ENCODE data around the gene LTA4H.

LTA4H gene

DNA sequence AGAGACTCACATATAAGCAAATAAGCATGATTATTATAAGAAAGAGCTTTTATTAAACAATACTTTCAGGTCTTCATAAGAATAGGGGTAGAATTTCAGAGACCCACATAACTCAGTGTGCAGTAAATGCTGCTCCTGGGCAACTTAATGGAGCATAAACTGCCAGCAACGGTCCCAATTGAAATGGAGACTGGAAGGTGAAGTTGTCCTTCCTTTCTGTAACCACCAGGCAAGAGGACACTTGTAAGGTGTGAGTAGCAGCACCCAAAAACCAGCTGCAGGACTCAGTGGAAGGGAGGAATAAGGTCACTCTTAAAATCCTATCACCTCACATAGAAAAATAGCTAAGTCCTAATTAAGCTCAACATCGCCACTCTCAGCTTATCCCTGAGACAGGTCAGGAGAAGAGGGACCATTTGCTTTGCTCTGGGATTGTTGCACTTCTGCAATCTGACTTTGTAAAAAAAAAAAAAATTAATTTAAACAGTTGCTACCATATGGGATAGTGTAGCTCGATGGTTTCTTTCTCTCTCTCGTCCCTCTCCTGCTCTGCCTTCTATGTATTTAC lies 22.7 kb upstream of the LTA4H start:
- no peak for DNase-seq (ENCODE audit: low read depth, low spot score)

DNA sequence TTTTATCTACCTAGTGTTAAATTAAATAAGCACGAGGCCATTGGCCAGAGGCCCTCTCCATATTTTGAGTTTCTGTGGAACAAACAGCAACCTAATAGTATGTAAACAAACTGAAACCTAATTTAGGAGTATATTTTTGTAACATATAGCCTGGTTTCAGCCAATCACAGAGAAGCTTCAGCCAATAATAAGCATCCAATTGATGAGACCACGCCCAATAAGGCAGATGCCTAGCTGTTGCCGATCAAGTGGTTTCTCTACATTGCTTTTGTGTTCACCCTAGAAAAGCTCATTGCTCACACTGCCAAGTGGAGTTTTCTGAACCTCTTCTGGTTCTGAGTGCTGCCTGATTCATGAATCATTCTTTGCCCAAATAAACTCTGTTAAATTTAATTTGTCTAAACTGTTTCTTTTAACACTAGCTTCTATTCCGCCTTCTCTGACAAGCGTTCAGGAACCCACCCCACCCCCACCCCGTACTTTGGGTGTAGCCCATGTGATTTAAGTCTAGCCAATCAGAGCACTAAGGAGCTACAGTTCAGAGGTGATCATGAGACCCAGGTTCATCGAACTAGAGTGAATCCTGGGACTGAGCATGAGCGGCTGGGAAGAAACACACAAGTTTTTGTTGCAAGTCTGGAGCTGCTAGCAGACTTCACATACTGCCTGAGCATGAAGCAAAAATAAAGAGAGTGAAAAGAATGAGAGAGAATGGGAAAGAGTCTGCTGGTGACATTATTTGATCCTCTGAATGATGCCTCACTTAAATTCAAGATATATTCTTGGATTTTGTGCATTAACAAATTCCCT lies 21.5 kb upstream of the LTA4H start:
- no peak for DNase-seq (ENCODE audit: low read depth, low spot score)

GRCh38 chr12:96054244-96054610 lies 18.8 kb upstream of the LTA4H start:
- DNase-seq (ENCODE audit: low read depth, low spot score) = no peak

DNA sequence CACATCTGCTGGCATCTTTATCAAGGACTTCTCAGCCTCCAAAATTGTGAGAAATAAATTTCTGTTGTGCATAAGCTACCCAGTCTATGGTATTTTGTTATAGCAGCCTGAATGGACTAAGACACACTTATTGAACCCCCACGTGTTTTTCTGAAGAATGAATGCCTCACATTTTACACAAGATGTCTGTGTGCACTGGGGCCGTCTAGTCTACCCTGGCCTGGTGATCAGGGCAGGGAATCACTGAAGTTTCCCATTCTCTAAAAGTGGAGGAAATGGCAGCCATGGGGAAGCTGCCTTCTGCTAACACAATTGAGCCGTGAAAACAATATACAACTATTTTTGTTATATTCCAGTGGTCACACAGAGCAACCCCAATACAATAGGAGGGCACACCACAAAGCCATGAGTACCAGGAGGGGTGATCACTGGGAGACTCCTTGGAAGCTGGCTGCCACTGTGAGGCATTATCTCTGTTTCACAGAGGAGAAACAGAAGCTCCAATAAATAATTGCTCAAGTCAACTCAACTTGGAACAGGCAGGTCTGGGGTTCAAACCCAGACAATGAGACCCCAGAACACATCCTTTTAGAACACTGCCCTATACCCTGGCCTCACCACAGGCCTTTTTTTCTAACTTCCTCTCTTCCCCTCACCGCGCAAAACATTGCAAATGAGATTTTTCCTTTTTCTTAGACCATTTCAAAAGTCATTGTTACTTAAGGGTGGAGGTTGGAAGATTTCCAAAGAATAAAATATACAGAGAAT lies 18.3 kb upstream of the LTA4H start:
- DNase-seq (ENCODE audit: low read depth, low spot score) = no peak

DNA sequence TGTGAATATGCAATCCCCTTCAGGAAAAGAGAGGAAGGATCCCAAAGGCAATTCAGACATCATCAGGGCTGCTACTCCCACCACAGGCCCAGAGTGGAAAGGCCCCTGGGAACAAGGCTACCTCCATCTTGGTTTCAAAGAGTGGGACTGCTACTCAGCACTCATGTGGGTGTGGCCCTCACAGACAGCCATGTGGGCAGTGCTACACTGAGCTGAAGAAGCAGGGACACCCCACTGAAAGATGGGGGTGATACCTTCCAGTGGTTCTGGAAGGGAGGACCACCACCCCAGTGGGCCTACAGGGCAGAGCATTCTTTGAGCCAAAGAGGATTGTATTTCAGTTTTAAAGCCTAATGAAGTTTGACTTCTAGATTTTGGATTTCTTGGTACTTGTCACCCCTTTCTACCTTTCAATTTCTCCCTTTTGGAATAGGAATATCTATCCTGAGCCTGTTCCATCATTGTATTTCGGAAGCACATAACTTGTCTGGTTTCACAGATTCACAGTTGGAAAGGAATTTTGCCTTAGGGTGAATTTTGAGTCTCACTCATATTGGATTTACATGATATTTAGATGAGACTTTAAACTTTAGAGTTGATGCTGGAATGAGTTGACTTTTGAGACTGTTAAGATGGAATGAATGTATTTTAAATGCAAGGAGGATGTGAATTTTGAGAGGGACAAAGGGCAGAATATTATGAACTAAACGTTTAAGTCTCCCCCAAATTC lies 16.5 kb upstream of the LTA4H start:
- no peak for DNase-seq (ENCODE audit: low read depth, low spot score)

- DNase-seq (ENCODE audit: low read depth, low spot score) = no peak
Measured at GRCh38 chr12:96050139-96050538, 14.8 kb upstream of the LTA4H start.

DNA sequence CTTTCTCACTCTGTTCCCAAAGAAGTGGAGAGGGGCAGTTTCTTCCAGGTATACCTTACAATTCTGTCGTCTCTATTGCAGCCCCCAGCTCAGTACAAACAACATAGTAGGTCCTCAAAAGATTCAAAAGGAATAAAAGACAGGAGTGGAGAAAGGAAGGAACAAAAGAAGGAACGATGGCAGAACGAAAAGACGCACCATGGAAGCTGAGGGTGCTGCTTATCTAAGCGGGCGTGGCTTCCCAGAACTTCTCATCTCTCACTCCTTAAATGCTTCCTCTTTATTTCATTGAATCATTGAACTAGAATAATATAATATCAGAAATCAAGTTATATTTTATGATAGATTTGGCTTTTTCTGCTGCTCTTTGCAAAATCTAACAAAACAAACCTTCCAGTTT lies 13.7 kb upstream of the LTA4H start:
- no peak for DNase-seq (ENCODE audit: low read depth, low spot score)

DNA sequence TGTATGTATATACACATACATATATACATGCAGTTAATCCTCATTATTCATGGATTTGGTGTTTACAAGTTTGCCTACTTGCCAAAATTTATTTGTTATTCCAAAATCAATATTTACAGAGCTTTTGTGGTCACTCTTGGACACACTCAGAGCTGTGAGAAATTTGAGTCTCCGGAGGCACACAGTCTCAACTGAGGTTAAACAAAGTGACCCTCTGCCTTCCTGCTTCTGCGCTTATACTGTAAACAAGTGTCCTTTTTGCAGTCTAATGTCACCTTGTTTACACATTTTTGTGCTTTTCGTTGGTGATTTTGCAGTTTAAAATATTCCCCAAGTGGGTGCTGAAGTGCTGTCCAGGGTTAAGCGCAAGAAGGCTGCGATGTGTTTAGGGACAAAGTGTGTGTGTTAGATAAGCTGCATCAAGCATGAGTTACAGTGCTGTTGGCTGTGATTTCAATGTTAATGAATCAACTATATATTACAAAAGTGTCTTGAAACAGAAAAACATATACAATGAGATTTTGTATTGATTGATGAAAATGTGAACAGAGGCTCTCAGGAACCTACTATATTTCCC lies 13.1 kb upstream of the LTA4H start:
- DNase-seq (ENCODE audit: low read depth, low spot score) = no peak

DNA sequence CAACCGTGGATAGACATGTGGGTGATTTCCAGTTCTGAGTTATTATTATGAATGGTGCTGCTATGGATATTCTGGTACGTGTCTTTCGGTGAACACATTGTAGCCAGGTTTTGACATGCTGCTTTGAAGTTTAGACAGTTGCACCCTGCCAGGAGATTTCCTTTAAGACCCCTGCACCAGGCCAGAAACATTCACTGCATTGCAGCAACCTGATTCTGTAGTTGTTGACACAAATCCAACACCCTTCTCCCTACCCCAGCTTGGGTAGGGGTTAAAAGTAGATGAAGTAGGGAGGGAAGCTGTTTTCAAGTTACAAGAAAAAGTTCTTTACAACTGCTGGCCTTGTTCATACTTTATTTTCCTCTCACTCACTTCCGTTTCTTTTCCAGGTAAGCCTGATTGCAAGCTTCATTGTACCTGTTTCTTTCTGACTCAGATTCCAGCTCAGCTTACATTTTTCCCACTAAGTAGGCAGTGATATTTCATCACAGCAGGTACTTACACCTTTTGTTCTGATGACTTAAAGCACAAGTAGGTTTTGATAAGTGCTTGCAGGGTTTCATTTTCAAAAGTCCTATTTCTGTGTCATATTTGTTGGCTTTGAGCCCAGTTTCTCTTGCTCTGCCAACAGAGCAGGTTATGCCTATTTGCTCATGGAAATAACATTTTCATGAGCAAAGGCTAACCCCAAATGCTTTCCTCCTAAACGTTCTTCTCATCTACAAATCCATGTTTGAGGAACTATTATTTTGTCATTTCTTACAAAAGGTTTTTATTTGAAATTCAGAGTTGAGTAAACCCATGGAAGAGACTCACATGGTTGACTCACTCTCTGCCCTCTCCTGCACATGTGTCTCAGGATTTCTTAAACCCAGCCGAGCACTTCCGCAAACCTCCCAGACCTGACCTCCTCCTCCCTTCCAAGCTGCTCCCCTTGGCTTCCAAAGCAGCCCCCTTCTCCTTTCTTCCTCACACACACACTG lies 12.1 kb upstream of the LTA4H start:
- DNase-seq (ENCODE audit: low read depth, low spot score) = no peak

- DNase-seq (ENCODE audit: low read depth, low spot score) = no peak
Measured at GRCh38 chr12:96046543-96047228, 11.3 kb upstream of the LTA4H start.

DNA sequence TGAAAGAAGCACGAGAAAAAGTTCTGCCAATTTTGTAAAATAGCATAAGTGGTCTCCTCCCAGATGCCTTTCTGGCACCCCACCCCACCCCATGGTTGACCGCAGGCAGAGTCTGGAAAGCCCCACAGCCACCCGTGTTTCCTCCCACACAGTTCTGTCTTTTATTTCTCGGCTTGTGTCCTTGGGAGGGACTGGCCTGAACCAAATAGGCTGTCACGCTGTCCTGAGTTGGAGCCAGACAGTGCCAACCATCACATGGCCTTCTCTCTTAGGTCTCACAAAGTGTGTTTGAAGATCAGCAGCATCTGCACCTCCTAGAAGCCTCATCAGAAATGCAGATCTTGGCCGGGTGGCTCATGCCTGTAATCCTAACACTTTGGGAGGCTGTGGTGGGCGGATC lies 10.2 kb upstream of the LTA4H start:
- no peak for DNase-seq (ENCODE audit: low read depth, low spot score)

DNA sequence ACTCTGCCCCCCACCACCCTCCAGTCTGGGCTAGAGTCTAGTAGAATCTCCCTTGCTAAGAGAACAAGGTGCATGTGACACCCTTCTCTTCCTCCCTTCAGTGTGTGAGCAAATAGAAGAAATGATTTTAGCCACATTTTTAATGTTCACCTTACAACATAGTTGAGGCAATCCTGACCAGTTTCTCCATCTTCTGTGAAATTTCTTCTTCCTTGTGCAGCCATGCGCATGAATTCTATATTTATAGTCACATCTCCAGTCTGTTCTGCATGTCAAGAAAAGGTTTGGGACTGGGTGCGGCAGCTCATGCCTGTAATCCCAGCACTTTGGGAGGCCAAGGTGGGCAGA lies 9.5 kb upstream of the LTA4H start:
- no peak for DNase-seq (ENCODE audit: low read depth, low spot score)

DNA sequence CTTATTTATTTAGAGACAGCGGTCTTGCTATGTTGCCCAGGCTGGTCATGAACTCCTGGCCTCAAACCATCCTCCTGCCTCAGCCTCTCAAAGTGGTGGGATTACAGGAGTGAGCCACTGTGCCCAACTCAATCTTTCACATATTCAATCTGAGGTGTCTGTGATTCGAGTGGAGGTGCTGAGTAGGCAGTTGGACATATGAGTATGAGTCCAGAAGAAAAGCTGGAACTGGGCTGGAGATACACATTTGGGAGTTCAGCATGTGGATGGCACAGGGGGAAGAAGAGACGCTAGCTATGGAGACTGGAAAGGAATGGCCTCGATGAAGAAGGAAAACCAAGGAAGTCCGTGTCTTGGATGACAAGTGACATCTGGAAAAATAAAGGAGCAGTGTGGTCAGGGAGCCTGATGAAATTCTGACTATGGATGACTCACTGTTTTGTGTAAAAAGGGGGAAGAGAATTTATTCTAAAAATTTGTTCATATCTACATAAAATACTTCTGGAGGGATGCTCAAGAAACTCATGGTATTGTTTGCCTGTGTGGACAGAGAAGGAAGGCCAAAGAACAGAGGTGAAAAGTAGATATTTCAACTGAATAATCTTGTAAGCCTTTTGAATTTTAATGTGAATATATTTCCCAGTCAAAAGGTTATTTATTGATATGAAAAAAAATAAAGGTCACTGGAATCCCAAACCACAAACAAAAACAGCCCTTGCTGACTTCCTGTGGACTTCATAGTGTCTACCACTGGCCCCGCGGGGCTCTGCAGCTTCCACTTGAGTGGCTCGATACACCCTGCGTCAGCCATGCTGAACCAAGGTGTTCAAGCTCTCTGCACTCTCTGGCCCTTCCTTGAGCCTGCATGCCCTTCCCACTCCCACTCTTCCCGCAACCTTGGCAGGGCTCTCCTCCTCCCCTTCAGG lies 8.9 kb upstream of the LTA4H start:
- no peak for DNase-seq (ENCODE audit: low read depth, low spot score)

DNA sequence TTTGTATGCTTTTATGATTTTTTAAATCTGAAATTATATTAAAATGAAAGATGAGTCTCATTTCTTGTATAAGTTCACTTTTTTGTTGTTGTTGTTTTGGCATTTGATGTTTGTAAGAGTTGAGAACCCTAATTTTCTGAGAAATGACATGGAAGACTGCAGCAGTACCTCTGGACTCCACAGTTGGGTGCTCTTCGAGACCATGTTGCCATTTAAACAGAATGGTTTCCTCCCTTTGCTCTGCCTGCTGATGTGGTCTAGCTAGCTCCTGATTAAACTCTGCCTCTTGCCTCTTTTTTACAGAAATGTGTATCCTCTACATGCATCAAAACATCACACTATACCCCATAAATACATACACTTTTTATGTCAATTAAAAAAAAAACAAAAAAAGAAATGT lies 5.8 kb upstream of the LTA4H start:
- no peak for DNase-seq (ENCODE audit: low read depth, low spot score)

- DNase-seq (ENCODE audit: low read depth, low spot score) = no peak
Measured at GRCh38 chr12:96040305-96041133, 5.1 kb upstream of the LTA4H start.

GRCh38 chr12:96039516-96039915 lies 4.1 kb upstream of the LTA4H start:
- no peak for DNase-seq (ENCODE audit: low read depth, low spot score)

DNA sequence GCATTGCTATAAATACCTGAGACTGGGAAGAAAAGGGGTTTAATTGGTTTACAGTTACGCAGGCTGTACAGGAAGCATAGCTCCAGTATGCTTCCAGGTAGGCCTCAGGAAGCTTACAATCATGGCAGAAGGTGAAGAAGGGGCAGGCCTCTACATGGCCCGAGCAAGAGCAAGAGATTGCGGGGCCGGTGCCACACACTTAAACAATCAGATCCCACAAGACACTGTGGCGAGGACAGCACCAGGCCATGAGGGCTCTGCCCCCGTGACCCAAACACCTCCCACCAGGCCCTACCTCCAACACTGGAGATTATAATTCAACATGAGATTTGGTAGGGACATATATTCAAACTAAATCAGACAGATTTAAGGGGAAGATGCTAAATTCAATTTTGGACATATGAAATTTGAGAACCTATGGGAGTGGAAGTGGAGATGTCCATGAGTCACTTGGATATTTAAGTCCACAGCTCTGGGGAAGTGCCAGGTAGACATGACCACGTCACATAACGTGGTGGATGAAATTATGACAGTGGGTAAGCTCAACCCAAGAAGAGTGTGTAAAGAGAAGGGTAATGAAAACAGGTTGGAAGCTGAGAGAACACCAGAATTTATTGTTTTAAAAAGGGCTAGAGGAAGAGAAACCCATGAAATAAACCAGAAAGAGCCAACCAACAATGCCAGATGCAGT lies 1.5 kb upstream of the LTA4H start:
- no peak for DNase-seq (ENCODE audit: low read depth, low spot score)
